ENCODE results near the gene SYT7.

DNA sequence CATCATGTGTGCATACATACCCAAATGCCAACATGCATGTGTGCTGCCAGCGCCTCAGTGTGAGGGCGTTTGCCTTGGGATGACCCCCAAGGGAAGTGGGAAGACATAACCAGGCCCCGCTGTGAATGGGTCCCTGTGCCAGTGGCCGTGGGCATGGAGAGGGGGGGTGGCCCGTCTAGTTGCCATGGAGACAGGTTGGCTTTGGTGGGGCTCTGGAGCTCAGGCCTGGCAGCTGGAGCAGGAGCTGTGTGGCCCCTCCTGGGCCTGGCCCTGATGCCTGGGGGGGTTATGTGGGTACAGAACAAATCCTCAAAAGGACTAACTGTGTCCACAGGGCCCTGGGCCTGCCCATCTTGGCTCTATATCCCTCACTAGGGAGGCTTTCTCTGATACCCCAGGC lies 8.0 kb downstream of the SYT7 start:
- TF ChIP-seq POU2F2 (IDR thresholded peaks at IDR 0.05; ENCODE audit: low read depth, low read length) (no peak), POLR2AphosphoS5 (IDR thresholded peaks at IDR 0.05; ENCODE audit: low read depth, low read length) (no peak), POLR2A (IDR thresholded peaks at IDR 0.05; ENCODE audit: low read depth, low read length) (no peak), TAF1 (IDR thresholded peaks at IDR 0.05; ENCODE audit: low read depth, low read length) (no peak), PAX5 (IDR thresholded peaks at IDR 0.05; ENCODE audit: insufficient read depth, low read length, severe bottlenecking) (no peak), SPI1 (IDR thresholded peaks at IDR 0.05; ENCODE audit: low read depth, low read length) (no peak)

All from GM12891 (cell line).